ENCODE data around the gene CD4.
"Not testable (repeated sequence)": the region's sequence is repeated elsewhere in the genome, so short reads cannot be mapped to it uniquely, and the experiment has no call there.

The CD4 gene

GRCh38 chr12:6866163-6866919 lies 77.0 kb downstream of the CD4 start:
- no peak for DNase-seq
- Histone ChIP-seq H3K4me3 (ENCODE audit: low read depth, low read length) (peak overlapping the region; percentile 99), H3K4me1 (peaks cover 14% of the 10 kb centered on the region), H3K27me3 (no peaks in the 10 kb centered on the region), H3K9me3 (no peaks in the 10 kb centered on the region), H3K36me3 (peaks cover 64% of the 10 kb centered on the region)
- no peak for TF ChIP-seq CTCF (IDR thresholded peaks at IDR 0.05; ENCODE audit: low read depth, low read length)

GRCh38 chr12:6866920-6867412 lies 77.6 kb downstream of the CD4 start:
- Histone ChIP-seq H3K27me3 (no peaks in the 10 kb centered on the region), H3K9me3 (no peaks in the 10 kb centered on the region), H3K4me3 (ENCODE audit: low read depth, low read length) (peak overlapping the region; percentile 99), H3K4me1 (peaks cover 14% of the 10 kb centered on the region), H3K36me3 (peaks cover 65% of the 10 kb centered on the region)
- no peak for DNase-seq
- TF ChIP-seq CTCF (IDR thresholded peaks at IDR 0.05; ENCODE audit: low read depth, low read length) = no peak

GRCh38 chr12:6867413-6868210 lies 78.3 kb downstream of the CD4 start, which contains the start of gene TPI1:
Gene TPI1 (plus strand): TSS chr12:6867531. CDS start chr12:6867567, 36 bp downstream.
- peaks cover 62% of the 10 kb centered on the region for H3K36me3 ChIP-seq
- H3K9me3 ChIP-seq = no peaks in the 10 kb centered on the region
- peak within 1 kb of the TSS; percentile 99 for H3K4me3 ChIP-seq (ENCODE audit: low read depth, low read length)
- peaks cover 14% of the 10 kb centered on the region for H3K4me1 ChIP-seq
- DNase-seq = peak; percentile 88
- no peaks in the 10 kb centered on the region for H3K27me3 ChIP-seq
- TF ChIP-seq CTCF (IDR thresholded peaks at IDR 0.05; ENCODE audit: low read depth, low read length) = no peak

GRCh38 chr12:6868211-6869048 lies 79.1 kb downstream of the CD4 start:
- H3K4me3 ChIP-seq (ENCODE audit: low read depth, low read length) = peak overlapping the region; percentile 99
- no peaks in the 10 kb centered on the region for H3K9me3 ChIP-seq
- peaks cover 14% of the 10 kb centered on the region for H3K4me1 ChIP-seq
- no peaks in the 10 kb centered on the region for H3K27me3 ChIP-seq
- DNase-seq = no peak
- peaks cover 57% of the 10 kb centered on the region for H3K36me3 ChIP-seq
- TF ChIP-seq CTCF (IDR thresholded peaks at IDR 0.05; ENCODE audit: low read depth, low read length) = peak; percentile 28; the same call in 1 of the 2 replicates

- Histone ChIP-seq H3K9me3 (no peaks in the 10 kb centered on the region), H3K4me1 (peaks cover 14% of the 10 kb centered on the region), H3K27me3 (no peaks in the 10 kb centered on the region), H3K4me3 (ENCODE audit: low read depth, low read length) (peak overlapping the region; percentile 99), H3K36me3 (peaks cover 52% of the 10 kb centered on the region)
- TF ChIP-seq CTCF (IDR thresholded peaks at IDR 0.05; ENCODE audit: low read depth, low read length) = peak; percentile 93
- peak; percentile 88 for DNase-seq
Observed at GRCh38 chr12:6869049-6870021, 80.0 kb downstream of the CD4 start.

- Histone ChIP-seq H3K4me1 (peaks cover 14% of the 10 kb centered on the region), H3K36me3 (peaks cover 43% of the 10 kb centered on the region)
- H3K4me3 ChIP-seq (ENCODE audit: low read depth, low read length); H3K27me3 ChIP-seq; DNase-seq; H3K9me3 ChIP-seq: not testable (repeated sequence)
Observed at GRCh38 chr12:6870304-6870703, 81.0 kb downstream of the CD4 start.
